GM19463 (cell line): ENCODE measurements around the gene ANKS1A.

Experiments
- ATAC-seq: cut with Tn5 transposase; IDR thresholded peaks from one replicate; pipeline ENCODE4 v1.9.1; 2021; ENCODE audit warnings: mild to moderate bottlenecking, moderate library complexity; ENCODE audit not compliant: unreplicated experiment

Gene ANKS1A

GRCh38 chr6:35018746-35019145 lies 129.7 kb downstream of the ANKS1A start:
- no peak for ATAC-seq

GRCh38 chr6:35019171-35019570 lies 130.1 kb downstream of the ANKS1A start:
- ATAC-seq = no peak

GRCh38 chr6:35019831-35020230 lies 130.8 kb downstream of the ANKS1A start:
- ATAC-seq = no peak

- no peak for ATAC-seq
These were observed 131.9 kb downstream of the ANKS1A start for GRCh38 chr6:35021004-35021403.

- no peak for ATAC-seq
These were observed 134.3 kb downstream of the ANKS1A start for GRCh38 chr6:35023091-35024000.

- no peak for ATAC-seq
These were observed 135.5 kb downstream of the ANKS1A start for GRCh38 chr6:35024551-35025054.

- no peak for ATAC-seq
These were observed 136.5 kb downstream of the ANKS1A start for GRCh38 chr6:35025232-35026188.

- ATAC-seq = no peak
These were observed 137.6 kb downstream of the ANKS1A start for GRCh38 chr6:35026434-35027222.

- no peak for ATAC-seq
These were observed 138.8 kb downstream of the ANKS1A start for GRCh38 chr6:35027807-35028206.

- no peak for ATAC-seq
These were observed 140.0 kb downstream of the ANKS1A start for GRCh38 chr6:35028781-35029769.

- ATAC-seq = no peak
These were observed 141.0 kb downstream of the ANKS1A start for GRCh38 chr6:35030099-35030498.

- ATAC-seq = no peak
These were observed 142.8 kb downstream of the ANKS1A start for GRCh38 chr6:35031611-35032529.

- no peak for ATAC-seq
These were observed 144.6 kb downstream of the ANKS1A start for GRCh38 chr6:35033683-35034082.

GRCh38 chr6:35034411-35035191 lies 145.5 kb downstream of the ANKS1A start:
- ATAC-seq = no peak

GRCh38 chr6:35035481-35036030 lies 146.5 kb downstream of the ANKS1A start:
- no peak for ATAC-seq

- ATAC-seq = no peak
These were observed 147.2 kb downstream of the ANKS1A start for GRCh38 chr6:35036059-35036827.
